Tibial nerve (tissue), 4 donors: ENCODE measurements around the gene MAST3. TPM values are rescaled to one million over a fixed set of nuclear protein-coding genes. Genes with fewer than 3 reads are reported as not detected.

Source experiments
- DNase-seq, 2 donors: peaks; one replicate each; pipeline ENCODE4 v3.0.0-alpha.2; 2019; ENCODE audit warnings: low spot score in 2 of 2
- H3K27ac ChIP-seq, 4 donors: fragments of 200-600 bp; sonication (generic) in 3 of 4; one replicate each; pipeline ENCODE4 v1.5.1; 2017 to 2019; ENCODE audit warnings: mild to moderate bottlenecking in 1 of 4
- H3K27me3 ChIP-seq, 2 donors: fragments of 200-600 bp; sonication (generic) in 1 of 2; one replicate each; pipeline versions ENCODE4 v1.5.1 to v1.6.0; 2017 to 2019
- H3K36me3 ChIP-seq, 3 donors: fragments of 200-600 bp; sonication (generic); one replicate each; pipeline ENCODE4 v1.5.1; 2018 to 2019
- H3K4me1 ChIP-seq, 4 donors: fragments of 200-600 bp; sonication (generic) in 3 of 4; one replicate each; pipeline ENCODE4 v1.5.1; 2017 to 2019
- H3K4me3 ChIP-seq, 4 donors: fragments of 200-600 bp; sonication (generic) in 3 of 4; one replicate each; pipeline ENCODE4 v1.5.1; 2017 to 2019; ENCODE audit warnings: mild to moderate bottlenecking in 1 of 4, moderate library complexity in 1 of 4
- H3K9me3 ChIP-seq, 4 donors: fragments of 200-600 bp; sonication (generic) in 3 of 4; one replicate each; pipeline ENCODE4 v1.5.1; 2017 to 2019
- CTCF ChIP-seq, 5 experiments: fragments of 200-600 bp in 3 of 5; fragments of 450-650 bp in 2 of 5; sonication (generic) in 3 of 5; IDR thresholded peaks; one replicate each; pipeline ENCODE4 v1.5.1; 2016 to 2019; ENCODE audit warnings: antibody characterized with exemption in 5 of 5, mild to moderate bottlenecking in 3 of 5, moderate library complexity in 2 of 5
- EP300 ChIP-seq, 2 donors: sonication (generic); formaldehyde crosslinking; IDR thresholded peaks; one replicate each; pipeline ENCODE4 v1.6.1; 2017; ENCODE audit warnings: antibody characterized with exemption in 2 of 2, mild to moderate bottlenecking in 1 of 2
- POLR2A ChIP-seq, 2 donors: fragments of 450-650 bp; IDR thresholded peaks; one replicate each; pipeline ENCODE4 v1.6.1; 2017; ENCODE audit warnings: antibody characterized with exemption in 2 of 2, mild to moderate bottlenecking in 2 of 2, moderate library complexity in 2 of 2
- WGBS, 2 donors: methylation state at CpG; one replicate each; pipeline ENCODE4 v1.1.5; 2018; 5-methylcytosine and 5-hydroxymethylcytosine counted together
- total RNA-seq, 4 donors: library from RNA; depleted of rRNA; stranded (reverse); fragments of >200 nt; gene quantifications; one replicate each; pipeline ENCODE4 v1.1.0, GENCODE V29; 2016

The MAST3 gene
- total RNA-seq, 4 donors from 2014 or later, result 7.6 to 19.8 (median 10.0) TPM

GRCh38 chr19:18109341-18109732 is 11.8 kb downstream of the MAST3 start:
- H3K4me3 ChIP-seq, result peak overlapping the region; percentile 39 to 84 (median 62)
- DNase-seq, result no peak
- H3K27ac ChIP-seq, result peak overlapping the region in 3 of 4 donors; percentile 69 to 87 (median 84)
- H3K27me3 ChIP-seq, result peaks cover 0 to 12% of the 10 kb centered on the region in 2 donors
- TF ChIP-seq POLR2A (IDR thresholded peaks at IDR 0.05), result no peak
- TF ChIP-seq CTCF (IDR thresholded peaks at IDR 0.05), result no peak
- TF ChIP-seq EP300 (IDR thresholded peaks at IDR 0.05), result no peak
- 46 to 62% methylated on average over 12 of the region's 12 CpGs for WGBS, 2 donors
- H3K9me3 ChIP-seq, result no peaks in the 10 kb centered on the region
- H3K36me3 ChIP-seq, result peaks cover 0 to 2% (median 0%) of the 10 kb centered on the region in 3 donors
- peaks cover 0 to 37% (median 13%) of the 10 kb centered on the region in 4 donors for H3K4me1 ChIP-seq

DNA sequence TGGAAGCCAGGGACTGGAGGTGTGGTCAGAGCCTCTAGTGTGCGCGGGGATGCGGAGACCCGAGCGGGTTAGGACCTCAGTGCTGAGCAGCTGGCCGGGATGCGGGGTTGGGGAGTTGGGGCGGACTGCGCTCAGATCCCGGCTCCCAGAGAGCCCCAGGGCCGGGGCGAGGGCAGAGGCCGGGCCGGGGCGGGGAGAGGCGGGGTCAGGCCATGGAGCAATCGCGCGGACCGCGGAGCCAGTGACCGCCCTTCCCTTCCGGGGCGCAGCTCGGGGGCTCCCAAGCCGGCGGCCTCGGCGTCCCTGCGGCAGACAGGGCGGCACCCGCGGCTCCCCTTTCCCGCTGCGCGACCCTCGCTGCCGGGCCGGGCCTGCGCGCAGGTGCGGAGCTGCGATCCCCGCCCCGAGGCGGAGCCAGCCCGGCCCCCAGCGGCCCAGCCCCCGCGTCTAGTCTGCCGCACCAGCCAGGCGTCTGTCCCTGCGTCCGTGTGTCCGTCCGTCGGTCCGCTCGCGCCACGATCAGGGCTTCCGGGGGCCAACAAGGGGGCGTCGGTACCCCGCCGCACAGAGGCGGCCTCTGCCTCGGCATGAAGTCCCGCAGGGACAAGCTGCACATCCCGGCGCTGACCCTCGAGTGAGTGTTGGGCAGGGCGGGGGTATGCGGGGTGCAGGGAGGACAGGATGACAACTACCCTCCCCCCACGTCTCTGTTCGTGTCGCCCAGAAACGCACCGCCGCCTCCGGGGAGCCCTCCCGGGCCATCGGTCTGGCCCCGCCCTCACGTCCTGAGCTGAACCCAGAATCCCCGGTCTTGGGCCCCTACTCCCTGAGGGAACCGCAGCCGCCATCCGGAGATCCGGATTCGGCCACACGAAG is 12.4 kb downstream of the MAST3 start:
- H3K27ac ChIP-seq, result peak overlapping the region in 3 of 4 donors; percentile 69 to 87 (median 84)

GRCh38 chr19:18110609-18111232 is 13.1 kb downstream of the MAST3 start:
- no peaks in the 10 kb centered on the region for H3K9me3 ChIP-seq
- H3K4me3 ChIP-seq, result peak overlapping the region; percentile 39 to 84 (median 62)
- 47 to 52% methylated on average over 21 to 22 of the region's 22 CpGs for WGBS, 2 donors
- peak overlapping the region in 3 of 4 donors; percentile 24 to 87 (median 84) for H3K27ac ChIP-seq
- TF ChIP-seq POLR2A (IDR thresholded peaks at IDR 0.05), result no peak
- TF ChIP-seq CTCF (IDR thresholded peaks at IDR 0.05), result no peak
- TF ChIP-seq EP300 (IDR thresholded peaks at IDR 0.05), result no peak
- H3K27me3 ChIP-seq, result peaks cover 0 to 12% of the 10 kb centered on the region in 2 donors
- DNase-seq, result no peak
- H3K4me1 ChIP-seq, result peaks cover 0 to 29% (median 13%) of the 10 kb centered on the region in 4 donors
- peaks cover 0 to 11% (median 0%) of the 10 kb centered on the region in 3 donors for H3K36me3 ChIP-seq

More for the DNA sequence above, 12.4 kb downstream of the MAST3 start:
- no peak for DNase-seq
- Histone ChIP-seq H3K9me3 (no peaks in the 10 kb centered on the region), H3K4me3 (peak overlapping the region; percentile 39 to 84 (median 62)), H3K36me3 (peaks cover 0 to 7% (median 0%) of the 10 kb centered on the region in 3 donors), H3K4me1 (peaks cover 0 to 31% (median 13%) of the 10 kb centered on the region in 4 donors), H3K27me3 (peaks cover 0 to 12% of the 10 kb centered on the region in 2 donors)
- WGBS, 2 donors, result 1 to 2% methylated on average over 50 to 66 of the region's 92 CpGs
- no peak for TF ChIP-seq EP300 (IDR thresholded peaks at IDR 0.05)
- peak in 1 of 2 donors; percentile 28 for TF ChIP-seq POLR2A (IDR thresholded peaks at IDR 0.05)

DNA sequence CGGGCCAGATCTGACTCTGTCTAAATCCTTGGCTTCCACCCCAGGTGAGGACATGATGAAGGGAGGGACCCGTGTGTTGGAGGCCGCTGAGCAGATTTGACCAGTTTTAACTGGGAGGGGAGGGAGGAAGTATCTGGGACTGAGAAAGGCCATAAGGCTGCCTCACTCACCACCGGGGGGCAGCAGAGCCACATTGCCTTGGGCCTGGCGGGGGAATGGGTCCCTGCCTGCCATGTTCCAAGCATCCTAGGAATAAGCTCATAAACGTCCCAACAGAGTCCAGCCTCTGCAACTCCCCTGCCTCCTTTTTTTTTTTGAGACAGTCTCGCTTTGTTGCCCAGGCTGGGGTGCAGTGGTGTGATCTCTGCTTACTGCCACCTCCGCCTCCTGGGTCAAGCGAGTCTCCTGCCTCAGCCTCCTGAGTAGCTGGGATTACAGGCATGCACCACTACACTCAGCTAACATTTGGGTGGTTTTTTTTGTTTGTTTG is 15.5 kb downstream of the MAST3 start:
- 29 to 30% methylated on average over 9 of the region's 9 CpGs for WGBS, 2 donors
- no peak overlapping the region for H3K4me3 ChIP-seq
- H3K9me3 ChIP-seq, result no peaks in the 10 kb centered on the region
- peak overlapping the region in 2 of 4 donors; percentile 57 to 58 for H3K27ac ChIP-seq
- TF ChIP-seq EP300 (IDR thresholded peaks at IDR 0.05) (peak in 1 of 2 donors; percentile 33), CTCF (IDR thresholded peaks at IDR 0.05) (peak; percentile 79 to 92 (median 90)), POLR2A (IDR thresholded peaks at IDR 0.05) (no peak)
- DNase-seq, result peak; percentile 77 to 84
- peaks cover 0 to 39% (median 20%) of the 10 kb centered on the region in 4 donors for H3K4me1 ChIP-seq
- peaks cover 0 to 12% of the 10 kb centered on the region in 2 donors for H3K27me3 ChIP-seq
- H3K36me3 ChIP-seq, result peaks cover 0 to 12% (median 0%) of the 10 kb centered on the region in 3 donors

- H3K4me1 ChIP-seq, result peaks cover 3 to 44% (median 28%) of the 10 kb centered on the region in 4 donors
- TF ChIP-seq EP300 (IDR thresholded peaks at IDR 0.05) (no peak), POLR2A (IDR thresholded peaks at IDR 0.05) (no peak), CTCF (IDR thresholded peaks at IDR 0.05) (no peak)
- H3K9me3 ChIP-seq, result no peaks in the 10 kb centered on the region
- 86 to 97% methylated on average over 5 of the region's 5 CpGs for WGBS, 2 donors
- DNase-seq, result no peak
- no peak overlapping the region for H3K27ac ChIP-seq
- H3K27me3 ChIP-seq, result peaks cover 0 to 12% of the 10 kb centered on the region in 2 donors
- peaks cover 0 to 12% (median 0%) of the 10 kb centered on the region in 3 donors for H3K36me3 ChIP-seq
- H3K4me3 ChIP-seq, result no peak overlapping the region
These were observed 16.2 kb downstream of the MAST3 start for GRCh38 chr19:18113827-18114226.
